Suprapubic skin (tissue), 4 donors: ENCODE measurements around the gene BPIFA3.

Experiments
- POLR2A ChIP-seq, 2 donors: fragments of 450-650 bp; IDR thresholded peaks; one replicate each; pipeline ENCODE4 v1.6.1; 2017; ENCODE audit warnings: antibody characterized with exemption in 2 of 2, mild to moderate bottlenecking in 2 of 2, moderate library complexity in 2 of 2
- POLR2AphosphoS5 ChIP-seq, 3 donors: sonication (generic); formaldehyde crosslinking; IDR thresholded peaks; one replicate each; pipeline ENCODE4 v1.6.1; 2017; ENCODE audit warnings: antibody characterized with exemption in 3 of 3
- TF ChIP-seq, protein P1 (sequence below), 2 donors: fragments of 200-600 bp in 1 of 2; fragments of 450-650 bp in 1 of 2; sonication (generic) in 1 of 2; IDR thresholded peaks; one replicate each; pipeline ENCODE4 v1.5.1; 2016 to 2019; ENCODE audit warnings: antibody characterized with exemption in 2 of 2, mild to moderate bottlenecking in 1 of 2, moderate library complexity in 1 of 2

DNA sequence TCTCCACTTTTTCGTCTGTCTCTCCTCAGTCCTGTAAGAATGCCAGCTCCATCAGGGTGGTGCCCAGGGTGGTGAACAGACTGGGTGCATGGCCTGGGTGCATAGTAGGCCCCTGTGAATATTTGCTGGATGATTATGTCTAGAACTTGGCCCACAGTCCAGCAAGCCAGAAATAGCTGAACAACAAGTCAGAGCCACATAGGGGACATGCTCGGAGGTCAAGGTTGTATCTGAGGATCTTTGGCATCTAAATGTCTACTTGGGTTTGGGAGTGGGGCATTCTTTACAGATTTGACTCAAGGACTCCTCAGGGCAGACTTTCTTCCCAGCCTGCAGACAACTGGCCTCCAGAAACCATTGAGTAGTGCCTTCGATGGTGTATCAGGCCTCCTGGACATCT lies 18.1 kb upstream of the BPIFA3 start:
- TF ChIP-seq POLR2A (IDR thresholded peaks at IDR 0.05) (no peak), POLR2AphosphoS5 (IDR thresholded peaks at IDR 0.05) (no peak)
- TF ChIP-seq, protein P1, sequence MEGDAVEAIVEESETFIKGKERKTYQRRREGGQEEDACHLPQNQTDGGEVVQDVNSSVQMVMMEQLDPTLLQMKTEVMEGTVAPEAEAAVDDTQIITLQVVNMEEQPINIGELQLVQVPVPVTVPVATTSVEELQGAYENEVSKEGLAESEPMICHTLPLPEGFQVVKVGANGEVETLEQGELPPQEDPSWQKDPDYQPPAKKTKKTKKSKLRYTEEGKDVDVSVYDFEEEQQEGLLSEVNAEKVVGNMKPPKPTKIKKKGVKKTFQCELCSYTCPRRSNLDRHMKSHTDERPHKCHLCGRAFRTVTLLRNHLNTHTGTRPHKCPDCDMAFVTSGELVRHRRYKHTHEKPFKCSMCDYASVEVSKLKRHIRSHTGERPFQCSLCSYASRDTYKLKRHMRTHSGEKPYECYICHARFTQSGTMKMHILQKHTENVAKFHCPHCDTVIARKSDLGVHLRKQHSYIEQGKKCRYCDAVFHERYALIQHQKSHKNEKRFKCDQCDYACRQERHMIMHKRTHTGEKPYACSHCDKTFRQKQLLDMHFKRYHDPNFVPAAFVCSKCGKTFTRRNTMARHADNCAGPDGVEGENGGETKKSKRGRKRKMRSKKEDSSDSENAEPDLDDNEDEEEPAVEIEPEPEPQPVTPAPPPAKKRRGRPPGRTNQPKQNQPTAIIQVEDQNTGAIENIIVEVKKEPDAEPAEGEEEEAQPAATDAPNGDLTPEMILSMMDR (IDR thresholded peaks at IDR 0.05): no peak
